Osteocyte (in vitro differentiated cells): ENCODE measurements around the gene ASPN. TPM values are rescaled to one million over a fixed set of nuclear protein-coding genes. Genes with fewer than 3 reads are reported as not detected.
A peak's percentile ranks its signal among the peaks of the same experiment; 100 is the strongest.

Source experiments
- DNase-seq: peaks from one replicate; pipeline ENCODE4 v3.0.0; 2021; ENCODE audit warnings: mixed read lengths; ENCODE audit not compliant: unreplicated experiment; ENCODE audit errors: extremely low spot score
- H3K27ac Mint-ChIP-seq: one replicate; pipeline ENCODE4 v1.8.0; 2021; ENCODE audit warnings: mild to moderate bottlenecking, mixed read lengths; ENCODE audit not compliant: unreplicated experiment
- H3K27me3 Mint-ChIP-seq: one replicate; pipeline ENCODE4 v1.8.0; 2021; ENCODE audit warnings: mixed read lengths; ENCODE audit not compliant: unreplicated experiment
- H3K36me3 Mint-ChIP-seq: one replicate; pipeline ENCODE4 v1.8.0; 2021; ENCODE audit warnings: mixed read lengths; ENCODE audit not compliant: unreplicated experiment
- H3K4me1 Mint-ChIP-seq: one replicate; pipeline ENCODE4 v1.8.0; 2021; ENCODE audit warnings: mixed read lengths; ENCODE audit not compliant: unreplicated experiment
- H3K4me3 Mint-ChIP-seq: one replicate; pipeline ENCODE4 v1.8.0; 2021; ENCODE audit warnings: mild to moderate bottlenecking, moderate library complexity, mixed read lengths; ENCODE audit not compliant: unreplicated experiment
- H3K9me3 Mint-ChIP-seq: one replicate; pipeline ENCODE4 v1.8.0; 2021; ENCODE audit warnings: mixed read lengths; ENCODE audit not compliant: unreplicated experiment
- total RNA-seq: library from RNA; stranded (reverse); gene quantifications from 2 replicates; pipeline ENCODE4 v1.2.1, GENCODE V29; 2021
- TF ChIP-seq, protein P1 (sequence below): fragments of 200-600 bp; sonication (generic); IDR thresholded peaks from 2 replicates; pipeline ENCODE4 v1.5.0; 2021; ENCODE audit warnings: antibody characterized with exemption, mild to moderate bottlenecking, moderate library complexity

ASPN gene
- total RNA-seq, 1 donor from 2014 or later, result 129 TPM

GRCh38 chr9:92478783-92479182, 3.5 kb downstream of the ASPN start:
- peak overlapping the region; percentile 75 for H3K27ac Mint-ChIP-seq
- peak overlapping the region; percentile 40 for H3K4me3 Mint-ChIP-seq
- DNase-seq, result no peak
- H3K9me3 Mint-ChIP-seq, result no peaks in the 10 kb centered on the region
- no peaks in the 10 kb centered on the region for H3K27me3 Mint-ChIP-seq
- peaks cover 10% of the 10 kb centered on the region for H3K36me3 Mint-ChIP-seq
- peaks cover 54% of the 10 kb centered on the region for H3K4me1 Mint-ChIP-seq
- TF ChIP-seq, protein P1, sequence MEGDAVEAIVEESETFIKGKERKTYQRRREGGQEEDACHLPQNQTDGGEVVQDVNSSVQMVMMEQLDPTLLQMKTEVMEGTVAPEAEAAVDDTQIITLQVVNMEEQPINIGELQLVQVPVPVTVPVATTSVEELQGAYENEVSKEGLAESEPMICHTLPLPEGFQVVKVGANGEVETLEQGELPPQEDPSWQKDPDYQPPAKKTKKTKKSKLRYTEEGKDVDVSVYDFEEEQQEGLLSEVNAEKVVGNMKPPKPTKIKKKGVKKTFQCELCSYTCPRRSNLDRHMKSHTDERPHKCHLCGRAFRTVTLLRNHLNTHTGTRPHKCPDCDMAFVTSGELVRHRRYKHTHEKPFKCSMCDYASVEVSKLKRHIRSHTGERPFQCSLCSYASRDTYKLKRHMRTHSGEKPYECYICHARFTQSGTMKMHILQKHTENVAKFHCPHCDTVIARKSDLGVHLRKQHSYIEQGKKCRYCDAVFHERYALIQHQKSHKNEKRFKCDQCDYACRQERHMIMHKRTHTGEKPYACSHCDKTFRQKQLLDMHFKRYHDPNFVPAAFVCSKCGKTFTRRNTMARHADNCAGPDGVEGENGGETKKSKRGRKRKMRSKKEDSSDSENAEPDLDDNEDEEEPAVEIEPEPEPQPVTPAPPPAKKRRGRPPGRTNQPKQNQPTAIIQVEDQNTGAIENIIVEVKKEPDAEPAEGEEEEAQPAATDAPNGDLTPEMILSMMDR, result no peak

DNA sequence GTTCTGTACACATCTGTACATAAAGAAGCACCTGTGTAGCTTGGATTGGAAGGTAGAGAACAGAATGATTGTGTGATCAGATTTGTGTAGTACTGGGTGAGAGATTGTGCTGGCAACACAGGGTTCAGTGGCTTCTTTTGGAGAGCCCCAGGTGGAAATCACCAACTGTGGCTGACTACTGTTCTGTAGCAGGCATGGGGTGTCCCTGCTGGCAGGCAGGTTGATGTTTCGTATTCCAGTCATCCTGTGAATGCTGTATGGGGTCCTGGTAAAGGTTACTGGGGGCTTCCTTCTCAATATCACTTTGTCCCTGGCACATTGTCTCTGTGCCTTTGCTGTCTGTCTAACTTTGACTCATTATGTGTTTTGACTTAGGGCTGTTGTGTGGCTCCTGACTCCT, 5.3 kb downstream of the ASPN start:
- Mint-ChIP-seq H3K27me3 (no peaks in the 10 kb centered on the region), H3K27ac (no peak overlapping the region), H3K4me1 (peaks cover 37% of the 10 kb centered on the region), H3K9me3 (no peaks in the 10 kb centered on the region), H3K4me3 (no peak overlapping the region), H3K36me3 (peaks cover 20% of the 10 kb centered on the region)
- DNase-seq, result no peak
- TF ChIP-seq, protein P1, result no peak

- Mint-ChIP-seq H3K27ac (no peak overlapping the region), H3K4me1 (peaks cover 17% of the 10 kb centered on the region), H3K9me3 (no peaks in the 10 kb centered on the region), H3K4me3 (no peak overlapping the region), H3K36me3 (peaks cover 22% of the 10 kb centered on the region), H3K27me3 (no peaks in the 10 kb centered on the region)
- TF ChIP-seq, protein P1, result no peak
- DNase-seq, result no peak
These were observed 7.7 kb downstream of the ASPN start for GRCh38 chr9:92474587-92474986.

DNA sequence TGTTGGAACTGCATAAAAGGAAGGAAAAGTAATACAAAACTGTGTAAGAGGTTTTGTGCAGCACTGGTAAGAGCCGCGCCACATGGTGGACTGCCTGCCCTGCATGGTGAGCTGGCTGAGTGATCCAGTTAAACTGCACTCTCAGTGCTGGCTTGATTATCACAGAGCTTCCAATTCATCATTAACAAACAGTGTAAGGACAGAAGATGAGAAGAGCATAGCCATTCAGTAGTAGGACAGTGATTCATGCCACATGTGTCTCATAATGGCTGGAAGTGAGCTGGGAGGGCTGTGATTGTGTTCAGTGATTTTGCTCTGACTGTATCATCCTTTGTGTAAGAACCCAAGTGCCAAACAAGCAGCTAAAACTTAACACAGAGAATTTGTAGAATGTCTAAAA, 14.1 kb downstream of the ASPN start:
- Mint-ChIP-seq H3K27me3 (no peaks in the 10 kb centered on the region), H3K4me1 (peaks cover 11% of the 10 kb centered on the region), H3K36me3 (peaks cover 35% of the 10 kb centered on the region), H3K4me3 (no peak overlapping the region), H3K9me3 (no peaks in the 10 kb centered on the region), H3K27ac (no peak overlapping the region)
- DNase-seq, result no peak
- TF ChIP-seq, protein P1, result no peak

DNA sequence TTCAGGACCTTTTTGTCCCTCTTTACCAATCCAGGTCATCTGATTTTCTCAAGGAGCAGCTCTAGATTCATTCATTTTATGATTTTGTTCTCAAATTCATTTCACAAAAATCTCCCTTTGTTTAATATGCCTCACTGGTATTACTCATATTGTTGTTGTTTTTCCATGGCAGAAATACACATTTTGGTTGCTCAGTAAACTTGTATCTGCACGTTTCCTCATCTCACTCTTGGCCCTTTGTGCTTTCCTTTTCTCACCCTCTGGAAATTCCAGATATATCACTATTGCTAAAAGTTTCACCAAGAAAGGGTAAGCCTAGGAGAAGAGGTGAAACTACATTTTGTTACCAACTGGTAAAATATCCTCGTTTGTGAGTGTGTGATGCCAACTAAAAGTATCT, 14.8 kb downstream of the ASPN start:
- Mint-ChIP-seq H3K36me3 (peaks cover 31% of the 10 kb centered on the region), H3K27ac (no peak overlapping the region), H3K9me3 (no peaks in the 10 kb centered on the region), H3K4me3 (no peak overlapping the region), H3K27me3 (no peaks in the 10 kb centered on the region), H3K4me1 (peaks cover 11% of the 10 kb centered on the region)
- DNase-seq, result no peak
- TF ChIP-seq, protein P1, result no peak
